Astrocyte (in vitro differentiated cells and primary cell): ENCODE results near the gene HSPA12B. TPM values are rescaled to one million over a fixed set of nuclear protein-coding genes. Genes with fewer than 3 reads are reported as not detected.

Source experiments
- DNase-seq: peaks from one replicate; pipeline ENCODE4 v3.0.0-alpha.2; 2010; ENCODE audit warnings: low read depth
- FAIRE-seq: peaks from 2 replicates; lab custom pipeline; 2011; peaks lifted over from hg19 to GRCh38; lab: Jason Lieb, UNC
- H2AFZ ChIP-seq: 2 replicates; pipeline ENCODE4 v1.6.0; 2012; ENCODE audit warnings: low read depth, low read length, inconsistent platforms
- H3K27ac ChIP-seq: 2 replicates; pipeline ENCODE4 v1.5.1; 2011; ENCODE audit warnings: low read depth, low read length, inconsistent platforms
- H3K27me3 ChIP-seq: 2 replicates; pipeline ENCODE4 v1.6.0; 2011; ENCODE audit warnings: low read length, inconsistent platforms; ENCODE audit not compliant: insufficient read depth
- H3K36me3 ChIP-seq: 2 replicates; pipeline ENCODE4 v1.5.1; 2011; ENCODE audit warnings: low read length, inconsistent platforms; ENCODE audit not compliant: insufficient read depth
- H3K4me1 ChIP-seq: 2 replicates; pipeline ENCODE4 v1.5.1; 2011; ENCODE audit warnings: low read length, inconsistent platforms; ENCODE audit not compliant: insufficient read depth
- H3K4me2 ChIP-seq: 2 replicates; pipeline ENCODE4 v1.6.0; 2012; ENCODE audit warnings: low read length, inconsistent platforms
- H3K4me3 ChIP-seq: 2 replicates; pipeline ENCODE4 v1.5.1; 2011; ENCODE audit warnings: low read depth, mild to moderate bottlenecking, low read length, inconsistent platforms; ENCODE audit not compliant: insufficient read depth
- H3K79me2 ChIP-seq: 2 replicates; pipeline ENCODE4 v1.6.0; 2012; ENCODE audit warnings: mild to moderate bottlenecking, low read length, inconsistent platforms; ENCODE audit not compliant: insufficient read depth
- H3K9ac ChIP-seq: 2 replicates; pipeline ENCODE4 v1.6.0; 2012; ENCODE audit warnings: mild to moderate bottlenecking, low read length, inconsistent platforms
- H3K9me3 ChIP-seq: 2 replicates; pipeline ENCODE4 v1.5.1; 2012; ENCODE audit warnings: low read depth, mild to moderate bottlenecking, low read length, inconsistent platforms; ENCODE audit not compliant: insufficient read depth
- H4K20me1 ChIP-seq: 2 replicates; pipeline ENCODE4 v1.6.0; 2012; ENCODE audit warnings: low read length, inconsistent platforms; ENCODE audit not compliant: insufficient read depth
- H3K27ac Mint-ChIP-seq: one replicate; pipeline ENCODE4 v1.8.0; 2021; ENCODE audit warnings: mild to moderate bottlenecking, mixed read lengths; ENCODE audit not compliant: unreplicated experiment
- H3K27me3 Mint-ChIP-seq: one replicate; pipeline ENCODE4 v1.8.0; 2021; ENCODE audit warnings: low read depth, mixed read lengths; ENCODE audit not compliant: unreplicated experiment
- H3K36me3 Mint-ChIP-seq: one replicate; pipeline ENCODE4 v1.8.0; 2021; ENCODE audit warnings: low read depth, mixed read lengths; ENCODE audit not compliant: unreplicated experiment
- H3K4me1 Mint-ChIP-seq: one replicate; pipeline ENCODE4 v1.8.0; 2021; ENCODE audit warnings: low read depth, mixed read lengths; ENCODE audit not compliant: unreplicated experiment
- H3K4me3 Mint-ChIP-seq: one replicate; pipeline ENCODE4 v1.8.0; 2021; ENCODE audit warnings: mild to moderate bottlenecking, moderate library complexity, mixed read lengths; ENCODE audit not compliant: unreplicated experiment
- H3K9me3 Mint-ChIP-seq: one replicate; pipeline ENCODE4 v1.8.0; 2021; ENCODE audit warnings: mild to moderate bottlenecking, mixed read lengths; ENCODE audit not compliant: unreplicated experiment
- CTCF ChIP-seq: IDR thresholded peaks from 2 replicates; pipeline ENCODE4 v1.5.1; 2011; ENCODE audit warnings: low read depth, mild to moderate bottlenecking, inconsistent platforms, low read length, moderate library complexity; ENCODE audit not compliant: insufficient read depth
- EZH2 ChIP-seq: IDR thresholded peaks from 2 replicates; pipeline ENCODE4 v1.6.1; 2012; ENCODE audit warnings: mild to moderate bottlenecking, low read length, inconsistent platforms; ENCODE audit not compliant: insufficient read depth
- total RNA-seq: library from RNA; stranded (reverse); gene quantifications from 2 replicates; pipeline ENCODE4 v1.2.1, GENCODE V29; 2021

The HSPA12B gene
- total RNA-seq, 1 donor from 2014 or later: not detected

- Histone ChIP-seq H3K9me3 (no peaks in the 10 kb centered on the region), H4K20me1 (peaks cover 22% of the 10 kb centered on the region), H3K4me1 (peaks cover 35% of the 10 kb centered on the region), H3K9ac (no peak overlapping the region), H3K27ac (no peak overlapping the region), H3K4me3 (no peak overlapping the region), H3K27me3 (no peaks in the 10 kb centered on the region), H2AFZ (no peak overlapping the region), H3K79me2 (peaks cover 41% of the 10 kb centered on the region), H3K36me3 (peaks cover 3% of the 10 kb centered on the region), H3K4me2 (no peak overlapping the region)
- TF ChIP-seq CTCF: no peak
- no peak for TF ChIP-seq EZH2
- FAIRE-seq (no peak), DNase-seq (no peak)
- Mint-ChIP-seq H3K4me1 (peaks cover 6% of the 10 kb centered on the region), H3K4me3 (no peak overlapping the region), H3K9me3 (no peaks in the 10 kb centered on the region), H3K27ac (no peak overlapping the region), H3K27me3 (peaks cover 2% of the 10 kb centered on the region), H3K36me3 (no peaks in the 10 kb centered on the region)
These were observed 32.8 kb downstream of the HSPA12B start for GRCh38 chr20:3765171-3765882.

- Histone ChIP-seq H4K20me1 (peaks cover 17% of the 10 kb centered on the region), H3K4me1 (peaks cover 35% of the 10 kb centered on the region), H3K27ac (no peak overlapping the region), H2AFZ (peak overlapping the region; percentile 80), H3K9ac (peak overlapping the region; percentile 81), H3K4me3 (peak overlapping the region; percentile 67), H3K79me2 (peaks cover 41% of the 10 kb centered on the region), H3K27me3 (no peaks in the 10 kb centered on the region), H3K9me3 (no peaks in the 10 kb centered on the region), H3K36me3 (peaks cover 2% of the 10 kb centered on the region), H3K4me2 (peak overlapping the region; percentile 100)
- Mint-ChIP-seq H3K36me3 (no peaks in the 10 kb centered on the region), H3K9me3 (no peaks in the 10 kb centered on the region), H3K27me3 (peaks cover 2% of the 10 kb centered on the region), H3K27ac (no peak overlapping the region), H3K4me1 (peaks cover 6% of the 10 kb centered on the region), H3K4me3 (peak overlapping the region; percentile 89)
- TF ChIP-seq CTCF (no peak), EZH2 (no peak)
- DNase-seq: no peak
- FAIRE-seq: no peak
These were observed 34.1 kb downstream of the HSPA12B start for GRCh38 chr20:3766422-3767109.

GRCh38 chr20:3767110-3767426 is 34.6 kb downstream of the HSPA12B start:
- Mint-ChIP-seq H3K27me3 (peaks cover 2% of the 10 kb centered on the region), H3K27ac (no peak overlapping the region), H3K36me3 (no peaks in the 10 kb centered on the region), H3K9me3 (no peaks in the 10 kb centered on the region), H3K4me1 (peaks cover 6% of the 10 kb centered on the region), H3K4me3 (peak overlapping the region; percentile 89)
- peak overlapping the region; percentile 67 for H3K4me3 ChIP-seq
- H3K36me3 ChIP-seq: no peaks in the 10 kb centered on the region
- H3K27me3 ChIP-seq: no peaks in the 10 kb centered on the region
- H4K20me1 ChIP-seq: peaks cover 17% of the 10 kb centered on the region
- H3K9ac ChIP-seq: peak overlapping the region; percentile 81
- H3K9me3 ChIP-seq: no peaks in the 10 kb centered on the region
- peak overlapping the region; percentile 100 for H3K4me2 ChIP-seq
- no peak for TF ChIP-seq EZH2
- TF ChIP-seq CTCF: no peak
- H3K27ac ChIP-seq: no peak overlapping the region
- DNase-seq (no peak), FAIRE-seq (no peak)
- H3K79me2 ChIP-seq: peaks cover 41% of the 10 kb centered on the region
- H3K4me1 ChIP-seq: peaks cover 35% of the 10 kb centered on the region
- H2AFZ ChIP-seq: peak overlapping the region; percentile 80
